HTR-8/SVneo (cell line): ENCODE measurements around the gene PSEN1.
A peak's percentile ranks its signal among the peaks of the same experiment; 100 is the strongest.

Experiments used
- DNase-seq: peaks from one replicate; pipeline ENCODE4 v3.0.0; 2011; ENCODE audit warnings: low spot score, mixed read lengths; ENCODE audit not compliant: insufficient read length
- FAIRE-seq: peaks from 2 replicates; lab custom pipeline; 2011; peaks lifted over from hg19 to GRCh38; lab: Jason Lieb, UNC

The PSEN1 gene

DNA sequence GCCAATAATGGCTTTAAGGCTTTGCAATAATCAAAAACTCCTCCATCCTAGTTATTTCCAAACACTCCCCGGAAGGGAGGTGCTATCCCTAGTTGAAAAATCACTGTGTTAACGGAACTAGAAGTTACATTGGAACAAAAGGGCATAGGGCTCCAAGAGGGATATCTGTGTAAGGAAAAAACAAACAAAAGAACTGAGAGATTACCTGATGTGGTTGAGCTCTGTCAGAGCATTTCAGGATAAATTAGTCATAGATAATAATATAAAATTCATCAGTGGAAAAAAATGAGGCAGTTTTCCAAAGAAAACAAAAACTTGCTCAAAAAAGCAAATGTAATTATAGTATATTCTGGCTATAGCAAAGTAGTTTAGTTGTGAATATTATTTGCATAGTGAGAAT is 73.6 kb downstream of the PSEN1 start:
- FAIRE-seq: no peak
- DNase-seq: no peak

GRCh38 chr14:73211251-73212040 is 75.1 kb downstream of the PSEN1 start:
- FAIRE-seq: peak; percentile 9

DNA sequence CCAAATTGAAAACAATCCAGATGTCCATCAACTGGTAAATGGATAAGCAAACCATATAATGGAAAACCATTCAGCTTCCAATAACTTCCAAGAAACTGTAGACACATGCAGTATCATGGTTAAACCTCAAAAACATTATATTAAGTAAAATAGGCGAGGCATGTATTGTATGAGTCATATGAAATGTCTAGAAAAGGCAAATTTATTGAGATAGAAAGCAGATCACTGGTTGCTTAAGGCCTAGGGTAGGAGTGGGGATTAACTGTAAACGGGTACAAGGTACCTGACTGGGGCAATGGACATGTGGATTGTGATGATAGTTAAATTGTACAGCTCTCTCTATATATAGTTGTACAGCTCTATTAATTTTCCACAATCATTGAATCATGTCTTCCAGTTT is 79.7 kb downstream of the PSEN1 start:
- no peak for DNase-seq
- FAIRE-seq: no peak

More at GRCh38 chr14:73211251-73212040, 75.1 kb downstream of the PSEN1 start:
- no peak for DNase-seq

DNA sequence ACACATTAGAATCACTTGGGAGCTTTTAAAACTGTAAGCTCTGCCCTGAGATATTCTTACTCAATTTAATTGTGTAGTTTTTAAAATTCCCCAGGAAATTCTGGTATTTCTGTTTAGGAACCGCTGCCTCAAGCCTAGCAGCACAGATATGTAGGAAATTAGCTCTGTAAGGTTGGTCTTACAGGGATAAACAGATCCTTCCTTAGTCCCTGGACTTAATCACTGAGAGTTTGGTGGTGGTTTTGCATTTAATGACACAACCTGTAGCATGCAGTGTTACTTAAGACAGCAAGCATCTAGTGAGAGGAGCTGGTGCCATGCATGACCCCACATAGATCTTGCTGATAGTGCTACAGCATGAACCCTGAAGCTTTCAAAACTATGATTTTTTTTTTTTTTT is 81.1 kb downstream of the PSEN1 start:
- FAIRE-seq (peak; percentile 33), DNase-seq (no peak)

GRCh38 chr14:73220061-73220460 is 83.8 kb downstream of the PSEN1 start:
- no peak for FAIRE-seq
- DNase-seq: no peak

GRCh38 chr14:73220634-73221033 is 84.3 kb downstream of the PSEN1 start:
- FAIRE-seq (peak; percentile 9), DNase-seq (no peak)

DNA sequence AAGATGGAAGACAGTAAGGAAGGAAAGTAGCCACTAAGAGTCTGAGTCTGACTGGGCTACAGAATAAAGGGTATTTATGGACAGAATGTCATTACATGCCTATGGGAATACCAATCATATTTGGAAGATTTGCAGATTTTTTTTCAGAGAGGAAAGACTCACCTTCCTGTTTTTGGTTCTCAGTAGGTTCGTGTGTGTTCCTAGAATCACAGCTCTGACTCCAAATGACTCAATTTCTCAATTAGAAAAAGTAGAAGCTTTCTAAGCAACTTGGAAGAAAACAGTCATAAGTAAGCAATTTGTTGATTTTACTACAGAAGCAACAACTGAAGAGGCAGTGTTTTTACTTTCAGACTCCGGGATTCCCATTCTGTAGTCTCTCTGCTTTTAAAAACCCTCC is 85.6 kb downstream of the PSEN1 start:
- FAIRE-seq (no peak), DNase-seq (no peak)

DNA sequence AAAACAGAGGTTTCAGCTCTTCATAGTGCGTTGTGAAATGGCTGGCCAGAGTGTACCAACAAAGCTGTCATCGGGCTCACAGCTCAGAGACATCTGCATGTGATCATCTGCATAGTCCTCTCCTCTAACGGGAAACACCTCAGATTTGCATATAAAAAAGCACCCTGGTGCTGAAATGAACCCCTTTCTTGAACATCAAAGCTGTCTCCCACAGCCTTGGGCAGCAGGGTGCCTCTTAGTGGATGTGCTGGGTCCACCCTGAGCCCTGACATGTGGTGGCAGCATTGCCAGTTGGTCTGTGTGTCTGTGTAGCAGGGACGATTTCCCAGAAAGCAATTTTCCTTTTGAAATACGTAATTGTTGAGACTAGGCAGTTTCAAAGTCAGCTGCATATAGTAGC is 86.7 kb downstream of the PSEN1 start:
- FAIRE-seq (peak; percentile 73), DNase-seq (no peak)

DNA sequence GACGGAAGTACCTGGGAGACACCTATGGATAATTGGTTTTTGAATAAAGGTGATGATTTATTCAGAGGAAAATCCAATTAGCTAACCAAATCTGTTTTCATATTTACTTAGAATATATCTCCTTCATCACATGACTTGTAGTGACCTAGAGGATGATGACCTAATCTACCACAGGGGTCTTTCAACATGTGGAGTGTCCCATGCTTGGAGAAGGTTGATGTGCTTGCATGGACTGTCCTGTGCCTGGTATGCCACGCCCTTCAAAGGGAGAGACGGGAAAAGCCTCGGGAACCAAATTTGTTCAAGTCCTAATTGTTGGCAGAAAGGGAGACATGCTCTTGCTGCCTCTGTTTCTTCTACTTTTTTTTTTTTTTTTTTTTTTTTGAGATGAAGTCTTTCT is 89.2 kb downstream of the PSEN1 start:
- FAIRE-seq (no peak), DNase-seq (no peak)

- peak; percentile 97 for DNase-seq
- peak; percentile 96 for FAIRE-seq
Observed at GRCh38 chr14:73227812-73228781, 91.8 kb downstream of the PSEN1 start.

DNA sequence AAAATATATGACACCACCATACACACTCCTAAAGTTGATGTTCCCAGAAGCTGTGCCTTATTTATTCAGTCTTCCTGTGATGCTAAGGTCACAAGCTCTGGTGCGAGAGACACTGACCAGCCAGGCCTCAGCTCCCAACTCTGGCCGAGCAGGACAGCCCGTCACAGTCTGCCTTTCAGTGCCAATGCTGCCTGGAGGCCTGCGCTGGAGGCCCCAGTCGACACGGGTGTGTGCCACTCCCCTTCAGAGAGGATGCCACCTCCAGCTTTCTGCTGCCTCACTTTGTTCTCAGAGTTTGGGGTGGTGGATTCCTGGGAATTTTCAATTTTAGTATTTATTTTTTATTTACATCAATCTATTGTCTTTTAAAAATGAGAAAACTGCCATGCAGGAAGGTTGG is 93.7 kb downstream of the PSEN1 start:
- DNase-seq (no peak), FAIRE-seq (no peak)

GRCh38 chr14:73231981-73232851 is 95.9 kb downstream of the PSEN1 start:
- DNase-seq (peak; percentile 73), FAIRE-seq (peak; percentile 68)

DNA sequence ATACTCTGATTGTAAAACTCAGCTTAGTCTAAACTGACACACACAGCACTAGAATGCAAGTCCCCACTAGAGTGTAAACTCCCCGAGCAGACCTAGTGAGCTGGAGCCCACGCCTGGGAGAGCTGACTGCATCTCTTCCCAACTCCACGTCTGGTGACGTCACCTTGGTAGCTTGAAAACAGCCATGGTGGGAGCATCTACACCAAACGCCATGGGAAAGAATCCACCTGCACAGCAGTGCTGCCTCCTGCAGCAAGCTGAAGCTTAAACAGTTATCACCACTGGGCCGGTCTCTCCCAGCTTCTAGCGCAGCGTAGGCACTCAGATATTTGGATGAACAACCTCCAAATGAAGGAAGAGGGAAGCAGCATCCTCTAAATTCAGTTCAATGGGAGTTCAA is 96.7 kb downstream of the PSEN1 start:
- FAIRE-seq (no peak), DNase-seq (no peak)

- FAIRE-seq (no peak), DNase-seq (no peak)
Observed at GRCh38 chr14:73233564-73233963, 97.3 kb downstream of the PSEN1 start.

DNA sequence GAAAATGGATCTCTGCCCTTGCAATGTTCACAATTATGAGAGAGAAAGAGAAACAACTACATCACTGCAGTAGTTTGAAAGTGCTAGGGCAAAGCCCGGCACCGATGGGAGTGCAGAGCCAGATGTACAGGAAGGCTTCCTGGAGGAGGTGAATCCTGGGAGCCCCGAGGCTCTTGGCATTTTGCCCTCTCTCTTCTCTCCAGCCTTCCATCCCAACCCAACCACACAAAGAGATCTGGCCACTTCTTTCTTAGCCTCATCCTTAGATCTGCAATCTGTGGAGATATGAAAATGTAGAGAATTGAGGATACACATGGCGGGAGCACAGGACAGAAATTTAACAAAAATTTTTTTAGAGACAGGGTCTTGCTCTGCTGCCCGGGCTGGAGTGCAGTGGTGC is 97.7 kb downstream of the PSEN1 start:
- no peak for FAIRE-seq
- DNase-seq: no peak

GRCh38 chr14:73234586-73235394 is 98.5 kb downstream of the PSEN1 start:
- DNase-seq (no peak), FAIRE-seq (peak; percentile 13)

DNA sequence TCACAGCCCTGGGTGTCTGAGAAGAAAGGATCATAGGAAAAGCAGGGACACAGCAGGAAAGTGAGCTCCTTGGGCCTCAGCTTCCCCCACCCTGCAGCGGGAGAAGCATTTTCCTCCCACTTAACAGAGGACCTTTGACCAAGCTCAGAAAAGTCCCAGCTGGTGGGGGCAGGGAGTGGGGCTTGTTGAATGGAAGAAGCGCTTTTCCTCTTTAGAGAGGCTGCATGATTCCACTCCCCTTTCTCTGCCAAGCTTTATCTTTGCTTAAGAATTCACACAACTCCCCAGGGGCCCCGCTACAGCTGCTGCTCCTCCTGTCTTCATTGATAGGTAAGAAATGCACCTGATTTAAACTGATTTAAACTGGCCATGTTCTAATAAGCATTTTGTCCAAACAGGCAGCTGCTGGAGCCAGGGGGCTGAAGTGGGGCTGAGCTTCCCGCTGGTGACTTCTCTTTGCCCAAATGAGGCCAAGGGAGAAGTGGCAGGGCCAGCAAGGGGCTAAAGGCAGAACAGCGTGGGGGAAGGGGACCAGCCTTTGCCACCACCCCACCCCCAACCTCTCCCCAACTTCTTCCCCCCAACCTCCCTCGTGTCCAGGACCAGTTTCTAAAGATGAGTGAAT is 99.3 kb downstream of the PSEN1 start:
- DNase-seq (no peak), FAIRE-seq (no peak)

GRCh38 chr14:73236157-73236556 is 99.8 kb downstream of the PSEN1 start:
- DNase-seq: no peak
- no peak for FAIRE-seq

DNA sequence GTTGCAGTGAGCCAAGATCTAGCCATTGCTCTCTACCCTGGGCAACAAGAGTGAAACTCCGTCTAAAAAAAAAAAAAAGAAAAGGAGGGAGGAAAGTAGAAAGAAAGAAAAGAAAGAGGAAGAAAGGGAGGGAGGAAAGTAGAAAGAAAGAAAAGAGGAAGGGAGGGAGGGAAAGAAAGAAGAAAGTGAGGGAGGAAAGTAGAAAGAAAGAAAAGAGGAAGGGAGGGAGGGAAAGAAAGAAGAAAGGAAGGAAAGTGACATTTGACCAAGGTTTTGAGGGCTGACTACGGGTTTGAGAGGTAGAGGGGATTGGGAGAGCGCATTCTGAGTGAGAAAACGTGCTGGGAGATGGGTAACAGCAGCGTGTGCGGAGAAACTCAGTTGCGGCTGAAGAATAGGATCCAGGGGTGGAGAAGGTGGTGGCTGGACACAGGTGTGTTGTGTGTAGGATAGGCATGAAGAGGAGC is 100.5 kb downstream of the PSEN1 start:
- FAIRE-seq (peak; percentile 16), DNase-seq (no peak)
